HG03066 (cell line): ENCODE data around the gene SNX9.
"Not testable (repeated sequence)": the region's sequence is repeated elsewhere in the genome, so short reads cannot be mapped to it uniquely, and the experiment has no call there.

Source experiments
- ATAC-seq: cut with Tn5 transposase; IDR thresholded peaks from one replicate; pipeline ENCODE4 v1.9.1; 2021; ENCODE audit warnings: low read depth; ENCODE audit not compliant: unreplicated experiment

The SNX9 gene

GRCh38 chr6:157879873-157880254, 56.8 kb downstream of the SNX9 start:
- peak; percentile 34 for ATAC-seq

- no peak for ATAC-seq
Measured at GRCh38 chr6:157880534-157880933, 57.5 kb downstream of the SNX9 start.

- no peak for ATAC-seq
Measured at GRCh38 chr6:157881342-157881741, 58.3 kb downstream of the SNX9 start.

DNA sequence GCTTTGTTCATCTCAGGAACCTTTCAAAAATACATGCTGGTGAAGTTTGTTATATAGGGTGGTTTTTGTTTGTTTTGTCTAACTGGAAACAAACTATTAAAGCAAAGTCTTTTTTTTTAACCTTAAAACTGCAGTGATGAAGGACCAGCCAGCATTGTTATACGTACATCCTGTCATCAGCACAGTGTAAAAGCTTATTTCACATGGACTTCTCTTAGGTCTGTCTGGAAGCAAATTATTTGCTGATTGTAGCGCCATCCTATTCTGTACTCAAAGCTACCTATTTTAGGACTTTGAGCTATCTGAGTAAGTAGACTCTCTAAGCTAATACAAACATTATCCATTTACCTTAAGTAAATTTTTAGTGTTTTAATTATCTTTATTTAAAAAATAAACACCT, 61.7 kb downstream of the SNX9 start:
- ATAC-seq, result no peak

DNA sequence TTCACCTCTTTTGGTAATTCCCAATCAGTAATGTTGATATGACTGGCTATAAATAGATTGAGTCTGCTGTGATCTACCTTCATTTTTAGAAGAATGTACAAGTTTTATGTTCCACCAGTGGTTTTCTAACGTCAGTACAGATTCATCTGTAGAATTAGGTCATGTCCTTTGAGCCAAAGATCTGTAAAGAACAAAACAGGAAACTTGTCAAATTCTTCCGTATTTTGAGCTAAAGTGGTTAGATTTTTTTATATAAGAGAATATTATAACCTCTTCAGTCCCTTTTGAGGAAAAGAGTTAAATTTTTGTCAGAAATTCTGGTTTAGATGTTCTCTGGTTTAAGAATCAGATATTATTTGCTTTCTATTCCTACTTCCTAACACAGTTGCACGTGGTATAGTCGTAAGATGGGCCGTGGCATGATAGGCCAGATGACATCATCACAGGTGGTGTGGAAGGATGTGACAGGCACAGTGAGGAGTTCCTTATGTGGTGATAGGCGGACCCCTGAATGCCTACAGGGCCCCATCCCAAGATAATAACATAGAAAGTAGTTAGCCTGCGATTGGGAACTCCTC, 62.3 kb downstream of the SNX9 start:
- ATAC-seq, result no peak

DNA sequence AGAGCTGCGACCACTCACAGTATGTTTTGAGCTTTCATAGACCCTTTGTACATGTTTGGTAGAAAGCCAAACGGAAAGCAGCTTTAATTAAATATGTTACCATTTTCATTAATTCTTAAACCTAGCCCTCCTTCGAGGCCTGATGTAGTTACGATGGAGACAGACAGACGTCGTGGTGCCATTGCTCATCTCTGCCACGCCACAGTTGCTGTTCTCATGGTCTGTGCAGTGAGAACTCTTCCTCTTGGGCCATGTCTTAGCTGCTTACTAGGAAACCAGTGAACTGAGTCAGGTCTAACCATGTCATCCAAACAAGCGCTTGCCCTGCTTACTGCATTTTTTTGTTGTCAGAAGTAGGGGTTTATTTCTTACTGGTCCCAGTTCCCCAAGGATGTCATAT, 62.8 kb downstream of the SNX9 start:
- no peak for ATAC-seq

DNA sequence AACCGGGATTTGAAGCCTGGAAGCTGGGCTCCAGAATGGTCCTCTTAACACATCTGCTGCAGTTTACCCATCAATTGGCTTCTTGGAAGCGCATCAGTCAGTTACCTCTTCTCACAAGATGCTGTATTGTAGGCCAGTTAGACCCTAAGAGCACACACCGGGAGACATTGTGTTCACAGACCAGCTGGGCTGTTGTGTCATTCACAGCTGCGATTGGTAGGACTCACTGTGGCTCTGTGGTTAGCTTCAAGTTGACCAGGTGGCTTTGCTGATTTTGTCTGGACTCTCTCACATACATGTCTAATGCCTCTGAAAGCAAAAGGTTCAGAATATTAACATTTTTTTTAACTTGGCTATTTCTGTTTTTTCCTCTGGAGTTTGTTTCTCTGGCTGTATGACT, 64.8 kb downstream of the SNX9 start:
- ATAC-seq, result no peak

- ATAC-seq, result no peak
Measured at GRCh38 chr6:157891544-157892362, 68.7 kb downstream of the SNX9 start.

DNA sequence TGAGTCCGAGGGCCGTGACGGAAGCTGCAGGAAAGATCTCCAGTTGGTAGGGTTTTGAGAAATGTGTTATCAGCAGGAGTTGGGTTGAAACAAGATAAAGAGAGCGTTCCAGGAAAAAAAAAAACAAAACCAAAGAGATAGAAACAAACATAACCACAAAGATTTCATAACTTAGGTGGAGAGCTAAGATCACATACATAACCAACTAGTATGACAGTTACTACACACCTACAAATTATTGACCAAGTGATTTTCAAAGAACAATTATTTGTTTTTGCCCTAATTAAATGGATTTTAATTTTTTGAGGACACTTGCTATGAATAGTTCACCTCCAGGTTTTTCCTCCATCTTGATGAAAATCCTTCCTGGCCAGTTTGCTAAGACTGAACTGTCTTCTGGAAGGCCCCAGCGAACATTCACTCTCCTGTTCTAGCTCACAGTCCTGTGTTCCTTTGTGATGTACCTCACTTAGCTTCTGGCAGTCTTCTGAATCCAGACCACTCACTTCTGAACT, 69.4 kb downstream of the SNX9 start:
- ATAC-seq, result no peak

DNA sequence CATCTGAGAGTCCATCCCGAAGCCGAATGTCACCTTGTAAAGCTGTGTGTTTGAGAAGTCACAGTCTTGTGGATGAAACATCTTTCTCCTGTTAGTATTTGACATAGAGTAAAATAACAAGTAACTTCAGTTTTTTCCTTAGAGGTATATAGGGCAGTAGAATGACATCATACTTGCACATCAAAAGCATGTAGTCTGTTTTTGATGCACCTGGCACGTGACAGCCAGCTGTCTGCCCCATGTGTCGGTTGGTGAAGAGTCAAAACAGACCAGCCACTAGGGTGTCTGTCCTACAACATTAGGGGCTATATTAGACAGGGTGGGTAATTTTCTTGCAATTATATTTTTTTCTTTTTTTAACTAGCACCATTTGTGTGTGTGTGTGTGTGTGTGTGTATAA, 70.2 kb downstream of the SNX9 start:
- ATAC-seq, result no peak

- ATAC-seq, result no peak
Measured at GRCh38 chr6:157895585-157895984, 72.5 kb downstream of the SNX9 start.

DNA sequence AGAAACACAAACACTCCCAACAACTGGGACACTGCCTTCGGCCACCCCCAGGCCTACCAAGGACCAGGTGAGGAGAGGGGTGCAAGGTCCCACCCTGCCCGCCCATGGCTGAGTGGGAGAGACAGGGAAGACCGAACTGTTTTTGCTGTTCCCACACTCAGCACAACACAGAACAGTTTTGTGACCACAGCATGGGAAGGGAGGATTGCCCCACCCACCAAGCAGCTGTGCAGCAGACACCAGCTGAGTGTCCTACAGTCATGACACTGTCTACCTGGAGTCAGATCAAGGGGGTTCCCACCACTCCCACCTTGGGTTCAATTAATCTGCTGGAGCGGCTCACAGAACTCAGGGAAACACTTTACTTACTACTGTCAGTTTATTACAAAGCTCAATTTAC, 73.9 kb downstream of the SNX9 start:
- no peak for ATAC-seq

DNA sequence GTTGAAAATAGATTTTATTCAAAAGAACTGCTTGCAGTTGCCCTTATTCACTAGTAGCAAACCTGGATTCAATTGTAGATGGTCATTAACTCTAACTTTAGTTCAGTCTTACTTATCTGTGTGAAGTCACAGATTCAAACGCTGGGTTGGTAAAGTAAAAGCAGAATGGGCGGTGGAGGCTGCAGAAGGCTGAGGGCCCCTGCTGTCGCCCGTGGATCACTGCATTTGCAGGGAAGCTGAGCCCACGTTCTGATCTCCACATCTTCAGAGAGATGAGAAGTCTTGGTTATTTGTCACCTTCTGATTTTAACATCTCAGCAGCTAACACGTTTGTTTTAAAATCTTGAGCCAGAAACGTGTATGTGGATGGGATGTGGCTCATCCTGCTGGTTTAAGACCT, 75.1 kb downstream of the SNX9 start:
- no peak for ATAC-seq

DNA sequence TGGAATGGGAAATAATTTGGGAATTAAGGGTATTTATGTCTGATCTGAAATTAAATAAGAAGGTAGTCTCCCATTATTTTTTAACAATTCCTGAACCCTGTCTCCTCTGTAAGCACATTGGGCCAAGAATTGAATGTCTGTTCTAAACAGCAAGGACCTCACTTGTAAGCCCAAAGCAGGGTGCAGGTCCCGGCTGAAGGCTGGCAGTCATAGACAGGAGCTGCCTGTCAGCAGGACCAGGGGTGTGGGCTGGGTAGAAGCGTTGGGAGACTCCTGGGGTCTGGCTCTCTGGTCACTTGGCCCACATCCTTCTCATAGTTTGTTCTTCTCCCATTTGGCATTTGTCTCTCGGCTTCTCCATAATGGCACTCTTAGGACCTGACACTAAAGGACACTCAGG, 75.6 kb downstream of the SNX9 start:
- ATAC-seq, result no peak

- not testable (repeated sequence) for ATAC-seq
Measured at GRCh38 chr6:157900262-157900661, 77.2 kb downstream of the SNX9 start.

DNA sequence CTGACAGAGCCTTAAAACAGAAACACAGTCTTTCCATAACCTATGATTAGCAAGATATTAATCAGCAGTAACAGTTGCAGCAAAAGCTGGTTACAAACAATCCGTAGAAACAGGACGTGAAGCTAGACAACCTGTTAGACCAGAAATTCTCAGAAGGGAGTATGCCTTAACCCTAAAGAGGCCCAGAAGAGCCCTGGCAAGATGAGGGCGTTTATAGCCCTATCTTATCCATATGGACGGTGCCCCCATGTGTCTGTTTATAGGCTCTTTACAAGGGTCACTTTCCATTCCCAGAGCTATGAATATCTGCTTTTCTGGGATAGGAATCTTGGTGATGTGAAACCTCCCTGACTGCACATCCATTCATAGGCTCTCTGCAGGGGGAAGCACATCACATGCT, 77.7 kb downstream of the SNX9 start:
- not testable (repeated sequence) for ATAC-seq

GRCh38 chr6:157904999-157905398, 82.0 kb downstream of the SNX9 start:
- ATAC-seq, result no peak

GRCh38 chr6:157905590-157906342, 82.7 kb downstream of the SNX9 start:
- ATAC-seq, result no peak

DNA sequence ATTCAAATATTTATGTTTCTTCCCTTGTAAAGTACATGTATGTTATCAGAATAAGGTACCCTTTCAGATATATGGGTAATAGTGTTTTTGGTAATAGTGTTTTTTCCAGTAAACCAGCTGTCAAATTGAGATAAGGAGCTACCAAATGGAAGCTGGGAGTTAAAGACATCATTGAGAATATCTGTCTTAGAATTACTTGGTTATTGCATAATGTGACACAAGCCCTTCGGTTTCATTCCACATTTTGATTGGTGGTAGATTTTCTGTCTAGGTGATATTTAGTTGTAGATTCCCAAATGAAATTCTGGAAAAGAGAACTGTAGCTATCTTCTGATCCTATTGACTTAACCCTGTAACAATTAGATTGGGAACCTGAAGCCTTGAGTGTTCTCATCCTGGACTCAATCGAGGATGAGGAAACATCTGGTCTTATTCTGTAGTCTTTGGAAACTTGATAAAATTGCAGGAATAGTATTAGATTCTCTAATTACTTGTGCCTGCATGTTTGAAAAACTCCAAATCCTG, 83.6 kb downstream of the SNX9 start:
- no peak for ATAC-seq

- ATAC-seq, result no peak
Measured at GRCh38 chr6:157907651-157908050, 84.6 kb downstream of the SNX9 start.
